SK-N-MC (cell line): ENCODE results near the gene PACSIN2.

Source experiments
- EZH2 ChIP-seq: fragments of 200-600 bp; sonication (generic); IDR thresholded peaks from one replicate; pipeline ENCODE4 v1.6.1; 2017; ENCODE audit warnings: antibody characterized with exemption
- POLR2AphosphoS5 ChIP-seq: IDR thresholded peaks from 2 replicates; pipeline ENCODE4 v1.6.1; 2012; ENCODE audit warnings: mild to moderate bottlenecking, low read depth, low read length, borderline replicate concordance

- TF ChIP-seq POLR2AphosphoS5 (no peak), EZH2 (no peak)
These were observed 35.3 kb downstream of the PACSIN2 start for GRCh38 chr22:42979606-42980005.
